ENCODE results near the gene GNB1. TPM values are rescaled to one million over a fixed set of nuclear protein-coding genes. Genes with fewer than 3 reads are reported as not detected.
A peak's percentile ranks its signal among the peaks of the same experiment; 100 is the strongest.

Gene GNB1
- total and polyA plus RNA-seq, 8 donors = 241 to 360 (median 271) TPM

DNA sequence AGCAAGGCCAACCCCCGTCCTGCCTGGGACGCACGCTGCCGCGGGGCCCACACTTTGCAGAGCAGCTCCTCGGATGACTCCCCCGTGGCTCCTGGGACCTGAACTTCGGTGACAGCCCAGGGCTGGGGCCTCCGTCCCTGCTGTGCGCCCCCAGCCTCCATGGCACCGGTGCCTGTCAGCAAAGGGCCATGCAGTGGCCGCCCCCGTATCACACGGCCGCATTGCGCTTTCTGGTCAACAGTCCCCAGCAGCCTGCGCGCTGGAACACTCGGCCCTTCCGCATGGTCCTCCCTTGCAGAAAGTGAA, 130.6 kb downstream of the GNB1 start:
- Histone ChIP-seq H3K27me3 (no peaks in the 10 kb centered on the region), H3K4me3 (no peak overlapping the region), H3K9me3 (no peaks in the 10 kb centered on the region), H3K4me1 (peaks cover 5 to 55% of the 10 kb centered on the region in 2 donors), H3K36me3 (peaks cover 0 to 96% of the 10 kb centered on the region in 2 donors), H3K27ac (no peak overlapping the region)
- intact Hi-C loops (cut with DNase I) = loop anchor here in 1 of 2 donors (10.0 kb wide), 1 partner anchor 145 kb away; no protein-coding TSS in a partner anchor
- no peak for ATAC-seq
- DNase-seq = peak in 1 of 4 donors; percentile 73
- no peak for TF ChIP-seq CTCF (IDR thresholded peaks at IDR 0.05)

DNA sequence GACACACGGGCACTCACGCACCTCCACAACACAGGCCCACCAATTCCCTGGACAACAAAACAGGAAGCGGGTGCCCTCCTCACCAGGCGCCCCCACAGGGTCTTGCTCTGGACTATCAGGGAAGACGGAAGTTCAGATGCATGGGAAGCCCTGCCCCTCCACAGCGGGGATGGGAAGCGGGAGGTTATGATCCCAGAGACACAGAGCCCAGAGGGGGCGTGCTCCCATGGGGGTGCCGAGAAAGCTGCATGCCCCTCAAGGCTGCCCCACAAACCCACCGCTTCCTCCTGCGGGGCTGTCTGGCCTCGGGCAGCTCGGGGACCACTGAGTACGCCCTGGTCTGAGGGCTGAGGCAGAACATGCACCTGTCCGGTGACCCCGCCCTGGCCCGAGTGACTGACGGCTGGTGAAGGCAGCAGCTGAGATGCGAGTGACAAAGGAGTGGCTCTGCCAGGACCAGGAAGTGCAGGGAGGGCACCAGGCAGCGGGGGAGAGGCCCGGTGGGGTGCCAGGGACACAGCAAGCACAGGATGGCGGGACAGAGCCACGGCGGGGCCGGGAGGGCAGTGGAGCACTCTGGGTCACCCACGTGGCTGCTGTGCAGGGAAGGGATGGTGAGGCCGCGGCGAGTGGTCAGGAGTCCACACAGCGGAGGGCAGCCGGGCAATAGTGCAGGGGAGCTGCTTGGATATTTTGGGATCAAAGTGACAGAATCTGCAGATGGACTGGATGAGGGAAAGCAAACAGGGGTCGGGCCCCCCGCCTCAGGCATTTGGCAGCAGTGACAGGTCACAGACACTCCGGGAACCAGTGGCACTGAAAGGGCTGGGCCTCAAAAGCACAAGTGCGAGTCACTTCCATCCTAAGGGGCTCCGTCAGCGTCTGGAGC, 131.2 kb downstream of the GNB1 start:
- no peak for TF ChIP-seq CTCF (IDR thresholded peaks at IDR 0.05)
- H3K27me3 ChIP-seq = no peaks in the 10 kb centered on the region
- peaks cover 0 to 98% of the 10 kb centered on the region in 2 donors for H3K36me3 ChIP-seq
- intact Hi-C loops (cut with DNase I) = loop anchor here in 1 of 2 donors (10.0 kb wide), 1 partner anchor 145 kb away; no protein-coding TSS in a partner anchor
- H3K4me3 ChIP-seq = no peak overlapping the region
- peaks cover 5 to 49% of the 10 kb centered on the region in 2 donors for H3K4me1 ChIP-seq
- peak in 1 of 4 donors; percentile 75 for DNase-seq
- no peaks in the 10 kb centered on the region for H3K9me3 ChIP-seq
- H3K27ac ChIP-seq = peak overlapping the region; percentile 63 to 71
- ATAC-seq = no peak

DNA sequence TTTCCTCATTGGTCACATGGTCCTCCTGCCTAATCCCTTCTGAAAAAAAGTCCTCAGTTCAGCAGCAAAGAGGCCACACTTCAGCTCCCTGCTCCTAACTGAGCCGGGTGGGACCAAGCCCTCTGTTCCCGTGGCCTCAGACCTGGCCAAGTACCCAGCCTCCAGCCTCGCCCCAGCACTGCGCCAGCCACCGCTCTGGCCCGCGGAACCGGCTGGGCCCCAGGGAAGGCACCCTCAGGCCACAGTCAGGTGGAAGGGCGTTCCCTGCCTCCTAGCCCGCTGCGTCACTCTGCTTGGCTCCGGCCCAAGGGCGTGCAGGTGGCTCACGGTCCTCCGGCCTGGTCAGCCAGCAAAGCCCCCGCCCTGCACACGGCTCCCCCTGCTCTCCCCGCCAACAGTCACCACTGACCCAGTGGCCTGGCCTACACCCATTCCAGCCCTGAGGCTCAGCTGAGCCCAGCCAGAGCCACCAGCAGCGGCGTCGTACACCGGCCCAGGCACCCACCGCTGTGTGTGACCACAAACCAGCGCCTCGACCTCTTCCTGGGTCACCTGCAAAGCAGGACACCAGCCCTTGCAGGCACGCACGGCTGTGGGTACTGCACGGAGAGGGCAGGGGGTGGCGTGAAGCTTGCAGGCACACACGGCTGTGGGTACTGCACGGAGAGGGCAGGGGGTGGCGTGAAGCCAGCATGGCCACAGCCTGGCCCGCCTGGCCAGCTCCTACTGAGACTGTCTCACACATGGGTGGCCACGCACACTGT, 132.0 kb downstream of the GNB1 start:
- DNase-seq (peak in 3 of 4 donors; percentile 67 to 95 (median 90)), ATAC-seq (peak; percentile 95)

DNA sequence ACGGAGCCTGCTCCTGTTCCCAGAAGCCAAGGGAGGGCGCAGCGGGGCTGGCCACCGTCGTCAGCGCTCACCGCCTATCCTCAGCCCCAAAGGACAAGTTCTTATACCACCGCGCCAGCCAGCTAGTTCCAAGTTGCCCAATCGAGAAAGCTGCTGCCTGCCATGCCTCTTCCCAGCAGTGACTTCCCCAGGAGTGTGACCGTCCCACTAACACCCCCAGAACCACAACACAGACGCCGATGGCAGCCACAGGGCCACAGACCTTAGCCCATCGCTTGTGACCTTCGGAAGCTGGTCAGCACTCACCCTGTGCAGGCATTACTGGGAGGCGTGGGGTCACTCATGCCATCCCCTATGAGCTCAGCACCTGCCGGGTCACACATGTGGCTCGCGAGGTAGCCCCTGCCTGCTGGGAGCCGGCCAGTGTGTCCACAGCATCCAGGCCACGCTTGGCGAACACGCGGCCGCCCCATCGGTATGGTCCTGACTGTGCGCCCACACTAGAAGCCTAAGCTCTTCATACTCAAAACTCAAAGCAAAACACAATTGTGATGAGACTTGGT, 132.7 kb downstream of the GNB1 start:
- ATAC-seq (no peak), DNase-seq (peak in 1 of 4 donors; percentile 75)
- H3K9me3 ChIP-seq = no peaks in the 10 kb centered on the region
- no peak for TF ChIP-seq CTCF (IDR thresholded peaks at IDR 0.05)
- no peaks in the 10 kb centered on the region for H3K27me3 ChIP-seq
- H3K4me1 ChIP-seq = peaks cover 5 to 33% of the 10 kb centered on the region in 2 donors
- H3K36me3 ChIP-seq = peaks cover 0 to 98% of the 10 kb centered on the region in 2 donors
- intact Hi-C loops (cut with DNase I) = no loop called here
- peak overlapping the region; percentile 63 to 71 for H3K27ac ChIP-seq
- H3K4me3 ChIP-seq = no peak overlapping the region

More for the DNA sequence above, 132.0 kb downstream of the GNB1 start:
- intact Hi-C loops (cut with DNase I) = no loop called here
- Histone ChIP-seq H3K27ac (peak overlapping the region; percentile 63 to 71), H3K9me3 (no peaks in the 10 kb centered on the region), H3K4me1 (peaks cover 5 to 41% of the 10 kb centered on the region in 2 donors), H3K27me3 (no peaks in the 10 kb centered on the region), H3K4me3 (no peak overlapping the region), H3K36me3 (peaks cover 0 to 98% of the 10 kb centered on the region in 2 donors)
- no peak for TF ChIP-seq CTCF (IDR thresholded peaks at IDR 0.05)
